NCI-H2107 treated with DMSO at 0.1 percent for 48 hours (cell line): ENCODE data around the gene MGAT3.

ENCODE experiments used
- DNase-seq: peaks from one replicate; lab custom pipeline; 2025; ENCODE audit not compliant: unreplicated experiment; lab: John Stamatoyannopoulos, UW

MGAT3 gene

DNA sequence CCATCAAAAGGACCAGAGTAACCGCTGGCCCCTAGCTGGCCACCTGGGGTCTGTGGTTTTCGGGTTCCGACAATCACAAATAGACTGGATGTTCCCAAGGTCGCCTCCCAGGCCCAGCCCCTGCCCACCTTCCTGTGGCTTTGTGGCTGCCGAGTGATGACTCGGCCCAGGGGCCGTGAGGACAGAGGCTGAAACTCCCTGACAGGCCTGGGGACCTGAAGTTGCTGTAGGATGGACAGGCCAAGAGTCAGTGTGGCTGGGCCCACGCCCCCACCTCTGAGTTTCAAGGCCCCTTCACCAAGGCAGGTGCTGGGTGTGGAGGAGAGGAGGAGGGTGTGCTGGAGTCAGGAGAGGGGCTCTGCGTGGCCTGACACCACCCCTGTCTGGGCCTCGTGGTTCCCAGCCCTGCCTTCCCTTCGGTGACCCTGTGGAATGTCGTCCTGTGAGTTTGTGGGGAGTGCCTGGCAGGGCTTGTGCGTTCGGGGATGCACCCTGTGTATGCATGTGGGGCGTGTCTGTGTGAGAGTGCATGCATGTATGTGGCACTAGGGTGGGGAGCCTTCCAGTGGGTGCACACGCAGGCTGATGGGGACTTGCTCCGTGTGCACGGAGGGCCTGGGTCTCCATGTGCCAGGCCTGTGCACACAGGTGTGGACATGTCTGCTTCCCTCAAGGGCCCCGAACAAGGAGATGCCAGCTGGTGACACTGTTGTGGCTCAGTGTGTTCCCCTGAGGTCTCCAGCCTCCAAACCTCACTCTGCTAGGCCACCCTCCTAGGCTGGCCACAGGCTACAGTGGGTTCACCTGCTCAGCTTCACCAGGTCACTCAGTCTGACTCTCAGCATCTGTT lies 8.4 kb upstream of the MGAT3 start:
- DNase-seq, result no peak

DNA sequence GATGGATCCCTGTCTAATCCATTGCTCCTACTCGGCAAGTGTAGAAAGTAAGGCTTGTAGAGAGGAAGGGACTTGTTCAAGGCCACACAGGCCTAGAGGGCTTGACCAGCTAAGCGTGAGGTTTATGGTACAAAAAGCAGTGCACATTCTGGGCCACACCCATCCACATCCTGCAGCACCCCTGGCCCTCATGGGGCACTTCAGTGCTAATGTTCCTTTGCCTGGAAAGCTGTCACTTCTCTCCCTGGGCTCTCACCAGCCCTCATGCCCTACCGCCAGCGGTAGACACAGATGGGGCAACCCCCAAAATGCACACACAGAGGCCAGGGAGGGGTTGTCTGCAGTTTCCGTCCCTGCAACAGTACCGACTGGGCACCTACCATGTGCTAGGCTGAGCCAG lies 7.1 kb upstream of the MGAT3 start:
- no peak for DNase-seq

DNA sequence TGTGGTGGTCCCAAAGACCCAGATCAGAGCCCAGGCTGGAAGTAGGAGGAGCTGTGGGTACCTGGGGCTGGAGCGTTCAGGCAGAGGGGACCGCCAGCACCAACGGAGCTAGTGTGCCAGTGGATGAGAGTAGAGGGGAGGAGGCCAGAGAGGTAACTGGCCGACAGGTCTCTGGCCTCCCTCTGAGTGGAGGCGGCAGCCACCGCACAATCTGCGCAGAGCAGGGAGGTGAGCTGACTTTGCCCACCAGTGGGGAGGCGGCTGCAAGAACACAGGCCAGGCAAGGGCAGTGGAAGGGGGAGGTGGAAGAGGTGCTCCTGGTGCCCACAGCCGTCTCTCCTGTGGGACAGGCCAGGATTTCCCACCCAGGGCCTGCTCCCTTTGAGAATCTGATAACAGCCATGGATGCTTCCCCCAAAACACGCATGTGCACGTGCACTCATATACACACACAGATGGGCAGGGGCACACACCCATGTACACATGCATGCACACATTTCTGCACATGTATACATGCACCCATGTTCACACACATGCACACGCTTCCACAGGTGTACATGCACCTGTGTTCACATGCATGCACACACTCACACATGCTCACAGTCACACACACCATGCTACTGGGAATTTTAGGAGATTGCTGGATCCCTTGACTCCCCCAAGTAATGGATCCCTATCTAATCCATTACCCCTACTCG lies 6.4 kb upstream of the MGAT3 start:
- DNase-seq, result no peak

DNA sequence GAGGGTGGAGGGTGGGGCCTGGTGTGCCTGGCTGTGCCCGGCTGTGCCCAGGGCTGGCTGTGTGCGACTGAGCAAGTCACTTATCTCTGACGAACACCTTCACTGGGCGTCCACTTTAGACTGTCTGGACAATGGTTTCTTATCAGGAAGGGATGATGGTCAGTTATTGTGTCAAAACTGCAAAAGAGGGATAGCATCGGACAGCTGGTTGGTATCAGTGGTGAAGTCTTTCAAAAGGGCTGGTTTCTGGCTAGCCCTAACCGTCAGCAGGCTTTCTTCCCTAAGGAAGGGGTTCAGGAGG lies 4.1 kb upstream of the MGAT3 start:
- no peak for DNase-seq

- no peak for DNase-seq
Observed at GRCh38 chr22:39453765-39454378, 2.9 kb upstream of the MGAT3 start.

DNA sequence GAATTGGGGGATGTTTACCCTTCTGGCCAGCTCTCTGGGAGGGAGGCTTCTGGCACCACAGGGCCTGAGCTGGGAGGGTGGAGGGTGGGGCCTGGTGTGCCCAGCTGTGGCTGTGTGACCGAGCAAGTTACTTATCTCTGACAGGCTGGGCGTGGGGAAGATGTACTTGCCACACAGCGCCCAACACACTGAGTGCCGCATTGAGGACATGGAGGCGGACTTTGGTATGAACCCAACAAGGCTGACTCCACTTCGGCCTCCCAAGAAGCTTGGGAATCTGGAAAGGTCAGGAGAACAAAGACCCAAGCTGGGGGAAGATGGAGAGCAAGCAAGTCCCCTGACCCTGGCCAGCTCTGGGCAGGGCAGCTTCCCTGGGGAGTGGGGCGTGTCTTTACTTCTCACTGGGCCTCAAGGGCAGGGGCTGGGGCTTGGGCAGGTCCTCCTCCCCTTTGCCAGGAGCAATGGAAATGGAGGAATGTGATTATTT lies 2.4 kb upstream of the MGAT3 start:
- no peak for DNase-seq

- no peak for DNase-seq
Observed at GRCh38 chr22:39457198-39457555, 365 bp downstream of the MGAT3 start.

- DNase-seq, result no peak
Observed at GRCh38 chr22:39457556-39458443, 988 bp downstream of the MGAT3 start.

DNA sequence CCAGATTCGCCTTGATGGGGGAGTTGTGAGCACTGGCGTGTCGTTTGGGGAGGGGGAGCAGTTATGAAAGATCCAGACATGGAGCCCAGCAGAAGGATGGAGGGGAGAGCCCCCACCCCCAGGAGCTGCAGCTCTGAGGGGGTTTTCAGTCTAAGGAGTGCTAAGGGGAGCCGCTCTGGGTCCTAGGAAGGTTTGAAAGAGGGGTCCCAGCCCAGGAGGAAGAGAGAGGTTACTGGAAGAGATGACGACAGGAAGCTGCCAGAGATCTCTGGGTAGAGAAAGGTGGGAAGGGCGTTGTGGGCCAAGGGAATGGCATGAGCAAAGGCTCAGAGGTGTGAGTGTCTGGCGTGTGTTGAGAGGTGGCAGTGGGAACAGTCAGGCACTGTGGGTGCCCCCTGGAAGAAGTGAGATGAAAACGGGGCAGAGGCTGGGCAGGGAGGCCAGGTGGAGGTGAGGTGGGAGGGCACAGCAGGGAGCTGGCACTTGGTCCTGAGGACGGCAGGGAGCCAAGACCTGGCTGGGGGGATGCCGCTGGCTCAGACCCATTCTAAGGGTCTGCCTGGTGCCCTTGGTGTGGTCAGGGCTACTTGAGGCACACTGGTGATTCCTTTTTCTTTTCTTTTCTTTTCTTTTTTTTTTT lies 1.8 kb downstream of the MGAT3 start:
- DNase-seq, result no peak

DNA sequence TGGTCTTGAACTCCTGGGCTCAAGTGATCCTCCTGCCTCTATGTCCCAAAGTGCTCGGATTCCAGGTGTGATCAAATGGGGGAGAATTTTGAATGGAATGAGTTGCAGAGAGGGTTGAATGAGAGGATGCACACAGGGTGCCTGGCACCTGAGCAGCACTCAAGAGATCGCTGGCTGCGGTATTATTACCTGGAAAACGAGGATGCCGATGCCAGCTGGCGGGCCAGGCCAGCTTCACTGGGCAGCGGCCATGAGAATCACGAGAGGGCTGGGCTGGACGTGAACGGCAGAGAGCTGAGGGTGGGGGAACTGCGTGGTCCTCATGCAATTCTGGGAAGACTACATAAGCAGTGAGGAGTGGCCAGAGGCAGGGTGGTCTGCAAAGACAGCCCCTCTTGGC lies 2.9 kb downstream of the MGAT3 start:
- DNase-seq, result no peak

- no peak for DNase-seq
Observed at GRCh38 chr22:39462443-39463221, 5.8 kb downstream of the MGAT3 start.

GRCh38 chr22:39463277-39463676 lies 6.5 kb downstream of the MGAT3 start:
- no peak for DNase-seq

DNA sequence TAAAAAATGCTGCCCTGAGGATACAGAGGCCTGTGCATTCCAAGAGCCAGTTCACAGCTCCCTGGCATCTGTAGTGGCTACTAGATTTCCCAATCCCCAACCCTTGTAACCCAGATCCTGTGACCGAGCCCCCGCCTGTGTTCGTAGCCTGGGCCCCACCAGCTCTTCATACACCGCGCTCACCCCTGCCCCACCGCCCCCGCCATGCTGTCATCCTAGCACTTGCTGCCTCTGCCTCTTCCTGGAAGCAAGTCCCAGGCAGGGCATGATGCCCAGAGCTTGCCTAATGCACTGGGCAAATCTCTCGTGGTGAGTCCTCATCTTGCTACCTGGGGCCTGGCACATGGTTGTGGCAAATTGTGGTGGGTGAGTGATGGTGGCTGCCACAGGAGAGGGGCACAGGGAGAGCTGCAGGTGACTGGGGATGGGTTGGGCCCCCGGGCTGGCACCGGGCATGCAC lies 7.1 kb downstream of the MGAT3 start:
- DNase-seq, result no peak

DNA sequence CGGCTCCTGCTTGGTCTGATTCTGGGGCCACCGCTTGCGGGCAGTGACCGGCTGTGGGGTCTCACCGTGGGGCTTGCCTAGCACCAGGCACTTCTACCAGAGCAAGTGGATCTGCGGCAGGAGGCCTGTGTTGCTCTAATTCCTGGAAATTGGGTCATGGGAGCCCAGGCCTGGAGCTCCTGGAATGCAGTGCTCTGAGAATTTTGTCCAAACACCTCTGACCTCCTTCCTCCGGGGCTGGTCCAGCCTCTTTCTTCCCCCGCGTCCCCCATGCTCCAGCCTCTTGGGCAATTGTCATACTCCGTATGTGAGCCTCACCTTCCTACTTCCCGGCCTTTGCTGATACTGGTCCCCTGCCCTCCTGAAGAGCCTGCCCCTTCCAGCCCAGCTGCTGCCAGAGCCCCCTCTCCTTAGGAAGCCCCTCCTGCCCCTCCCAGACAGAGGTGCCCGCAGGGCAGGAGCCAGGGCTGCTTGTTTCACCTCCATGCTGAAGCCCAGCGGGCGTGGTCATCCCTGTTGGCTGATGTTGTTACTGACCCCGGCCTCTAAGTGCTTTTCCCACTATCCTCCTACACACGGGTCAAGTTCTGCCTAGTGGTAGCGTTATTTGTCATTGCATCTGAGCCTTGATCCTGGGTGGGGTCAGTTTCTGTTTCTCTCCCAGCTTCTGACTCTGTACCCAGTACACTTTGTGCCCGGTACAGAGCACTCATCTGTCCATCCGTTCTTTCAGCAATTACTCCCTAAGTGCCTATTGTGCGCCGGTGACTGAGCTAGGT lies 9.6 kb downstream of the MGAT3 start:
- DNase-seq, result no peak

DNA sequence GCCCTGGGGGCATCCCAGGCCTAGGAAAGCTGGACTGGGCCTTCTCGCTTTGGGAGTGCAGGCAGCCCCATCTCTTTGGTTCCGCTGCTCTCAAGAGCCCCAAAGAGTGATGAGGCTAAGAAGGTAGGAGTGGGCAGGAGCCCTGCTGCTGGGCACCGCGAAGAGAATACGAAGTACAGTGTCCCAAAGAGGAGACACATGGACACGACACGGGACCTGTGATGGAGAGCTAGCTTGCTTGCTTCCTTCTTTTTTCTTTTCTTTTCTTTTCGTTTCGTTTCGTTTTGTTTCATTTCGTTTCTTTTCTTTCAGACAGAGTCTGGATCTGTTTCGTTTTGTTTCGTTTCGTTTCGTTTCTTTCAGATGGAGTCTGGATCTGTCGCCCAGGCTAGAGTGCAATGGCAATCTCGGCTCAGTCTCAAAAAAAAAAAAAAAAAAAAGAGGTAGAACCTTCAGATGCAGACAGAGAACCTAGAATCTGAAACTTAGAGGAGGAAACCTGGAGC lies 10.6 kb downstream of the MGAT3 start:
- no peak for DNase-seq

GRCh38 chr22:39468487-39469325 lies 11.9 kb downstream of the MGAT3 start:
- DNase-seq, result no peak

- DNase-seq, result no peak
Observed at GRCh38 chr22:39469326-39469680, 12.5 kb downstream of the MGAT3 start.
